Measurements from ENCODE around the gene STK32C. TPM values are rescaled to one million over a fixed set of nuclear protein-coding genes. Genes with fewer than 3 reads are reported as not detected.
"Not testable (repeated sequence)": the region's sequence is repeated elsewhere in the genome, so short reads cannot be mapped to it uniquely, and the experiment has no call there.

The STK32C gene
- polyA plus RNA-seq, 1 donor from 2014 or later: 23.2 TPM

- Histone ChIP-seq H3K27me3 (ENCODE audit: insufficient read depth, low read depth, low read length) (no peaks in the 10 kb centered on the region), H3K9me2 (ENCODE audit: insufficient read depth, low read length) (no peaks in the 10 kb centered on the region)
Measured at GRCh38 chr10:132297526-132297925, 10.2 kb downstream of the STK32C start.

GRCh38 chr10:132296666-132297443 lies 10.9 kb downstream of the STK32C start:
- Histone ChIP-seq H3K27ac (ENCODE audit: low read length) (no peak overlapping the region), H3F3A (ENCODE audit: insufficient read depth, low read length, poor library complexity, severe bottlenecking) (no peaks in the 10 kb centered on the region), H4K20me1 (ENCODE audit: insufficient read depth) (no peaks in the 10 kb centered on the region), H2AFZ (ENCODE audit: low read depth, low read length) (no peak overlapping the region), H3K79me2 (replicated peaks; ENCODE audit: insufficient read depth, low read length) (no peaks in the 10 kb centered on the region), H3K36me3 (ENCODE audit: insufficient read depth, low read length) (no peaks in the 10 kb centered on the region), H3K9me2 (ENCODE audit: insufficient read depth, low read length) (no peaks in the 10 kb centered on the region), H3K9ac (ENCODE audit: low read length) (no peak overlapping the region), H3K27me3 (ENCODE audit: insufficient read depth, low read depth, low read length) (no peaks in the 10 kb centered on the region), H3K4me3 (ENCODE audit: low read length) (no peak overlapping the region), H3K4me2 (ENCODE audit: low read length) (no peak overlapping the region), H3K9me3 (ENCODE audit: low read length) (no peaks in the 10 kb centered on the region)
- TF ChIP-seq SMC3 (conservative IDR thresholded peaks at IDR 0.05; ENCODE audit: poor library complexity): no peak
- no peak for TF ChIP-seq MXI1 (conservative IDR thresholded peaks at IDR 0.05; ENCODE audit: poor library complexity, severe bottlenecking)
- TF ChIP-seq EP300 (conservative IDR thresholded peaks at IDR 0.05; ENCODE audit: poor library complexity, severe bottlenecking): no peak
- no peak for TF ChIP-seq TAF1 (IDR thresholded peaks at IDR 0.05; ENCODE audit: low read depth)
- TF ChIP-seq EZH2 (IDR thresholded peaks at IDR 0.05; ENCODE audit: borderline replicate concordance, insufficient read depth, low read length, poor library complexity, severe bottlenecking): no peak
- TF ChIP-seq CTCF (IDR thresholded peaks at IDR 0.05; ENCODE audit: poor library complexity, severe bottlenecking): no peak
- TF ChIP-seq RAD21 (conservative IDR thresholded peaks at IDR 0.05): no peak
- TF ChIP-seq REST (IDR thresholded peaks at IDR 0.05; ENCODE audit: borderline replicate concordance): no peak
- no peak for TF ChIP-seq POLR2AphosphoS5 (IDR thresholded peaks at IDR 0.05)

More at GRCh38 chr10:132297526-132297925, 10.2 kb downstream of the STK32C start:
- Histone ChIP-seq H2AFZ (ENCODE audit: low read depth, low read length) (no peak overlapping the region), H3K27ac (ENCODE audit: low read length) (no peak overlapping the region), H3K4me3 (ENCODE audit: low read length) (no peak overlapping the region), H3F3A (ENCODE audit: insufficient read depth, low read length, poor library complexity, severe bottlenecking) (no peaks in the 10 kb centered on the region), H3K4me2 (ENCODE audit: low read length) (no peak overlapping the region), H3K36me3 (ENCODE audit: insufficient read depth, low read length) (no peaks in the 10 kb centered on the region), H3K79me2 (replicated peaks; ENCODE audit: insufficient read depth, low read length) (no peaks in the 10 kb centered on the region), H4K20me1 (ENCODE audit: insufficient read depth) (no peaks in the 10 kb centered on the region), H3K9me3 (ENCODE audit: low read length) (no peaks in the 10 kb centered on the region), H3K9ac (ENCODE audit: low read length) (no peak overlapping the region)
- TF ChIP-seq MXI1 (conservative IDR thresholded peaks at IDR 0.05; ENCODE audit: poor library complexity, severe bottlenecking) (no peak), TAF1 (IDR thresholded peaks at IDR 0.05; ENCODE audit: low read depth) (no peak), SMC3 (conservative IDR thresholded peaks at IDR 0.05; ENCODE audit: poor library complexity) (no peak), REST (IDR thresholded peaks at IDR 0.05; ENCODE audit: borderline replicate concordance) (no peak), EZH2 (IDR thresholded peaks at IDR 0.05; ENCODE audit: borderline replicate concordance, insufficient read depth, low read length, poor library complexity, severe bottlenecking) (no peak)

DNA sequence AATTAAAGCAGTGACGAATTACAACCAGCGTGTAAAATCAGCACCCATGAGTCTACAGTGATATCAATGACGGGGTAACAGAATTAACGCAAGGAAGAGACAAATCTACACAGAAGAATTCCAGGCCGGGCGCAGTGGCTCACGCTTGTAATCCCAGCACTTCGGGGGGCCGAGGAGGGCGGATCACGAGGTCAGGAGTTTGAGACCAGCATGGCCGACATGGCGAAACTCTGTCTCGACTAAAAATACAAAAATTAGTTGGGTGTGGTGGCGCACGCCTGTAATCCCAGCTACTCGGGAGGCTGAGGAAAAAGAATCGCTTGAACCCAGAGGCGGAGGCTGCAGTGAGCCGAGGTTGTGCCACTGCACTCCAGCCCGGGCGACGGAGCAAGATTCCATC lies 12.3 kb downstream of the STK32C start:
- H3K79me2 ChIP-seq (replicated peaks; ENCODE audit: insufficient read depth, low read length); H3K27ac ChIP-seq (ENCODE audit: low read length); H3K9ac ChIP-seq (ENCODE audit: low read length); H3K36me3 ChIP-seq (ENCODE audit: insufficient read depth, low read length); H3F3A ChIP-seq (ENCODE audit: insufficient read depth, low read length, poor library complexity, severe bottlenecking); H3K27me3 ChIP-seq (ENCODE audit: insufficient read depth, low read depth, low read length); H2AFZ ChIP-seq (ENCODE audit: low read depth, low read length); H3K4me2 ChIP-seq (ENCODE audit: low read length); H4K20me1 ChIP-seq (ENCODE audit: insufficient read depth); H3K9me2 ChIP-seq (ENCODE audit: insufficient read depth, low read length); H3K4me3 ChIP-seq (ENCODE audit: low read length); H3K9me3 ChIP-seq (ENCODE audit: low read length): not testable (repeated sequence)

Data from neural cell (in vitro differentiated cells).